NB4 (cell line): ENCODE data around the gene ERN2.

Experiments
- DNase-seq: peaks from one replicate; pipeline ENCODE4 v3.0.0; 2010; ENCODE audit warnings: low read depth
- H3K4me3 ChIP-seq: one replicate; pipeline ENCODE4 v1.5.1; 2011; ENCODE audit warnings: mild to moderate bottlenecking, low read depth, low read length, moderate library complexity
- MYC ChIP-seq: IDR thresholded peaks from 2 replicates; pipeline ENCODE4 v1.6.1; 2011; ENCODE audit warnings: low read depth, low read length
- POLR2A ChIP-seq: IDR thresholded peaks from 2 replicates; pipeline ENCODE4 v1.6.1; 2011; ENCODE audit warnings: mild to moderate bottlenecking; ENCODE audit not compliant: insufficient read length; ENCODE audit errors: extremely low read depth
- TF ChIP-seq, protein P1 (sequence below): IDR thresholded peaks from 2 replicates; pipeline ENCODE4 v1.6.1; 2011; ENCODE audit warnings: low read depth, low read length
- TF ChIP-seq, protein P2 (sequence below): IDR thresholded peaks from one replicate; pipeline ENCODE4 v1.5.1; 2012; ENCODE audit warnings: low read depth, low read length

Gene ERN2

DNA sequence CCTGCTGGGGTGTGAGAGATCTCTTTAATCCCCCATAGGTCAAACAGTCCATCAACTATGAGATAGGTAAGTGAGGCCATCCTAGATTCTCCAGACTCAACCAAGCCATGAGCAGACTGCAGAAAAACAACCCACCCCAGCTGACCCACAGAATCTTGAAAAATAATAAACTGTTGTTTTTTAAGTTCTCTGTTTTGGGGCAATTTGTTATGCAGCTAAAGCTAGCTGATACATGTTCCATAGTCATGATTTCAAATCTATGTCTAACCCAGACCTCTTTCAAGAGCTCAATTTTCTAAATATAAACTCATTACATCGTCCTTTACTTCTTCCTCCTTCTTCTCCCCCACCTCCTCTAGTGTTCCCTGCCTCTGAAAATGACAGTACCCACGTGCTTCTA, 10.1 kb downstream of the ERN2 start:
- no peak overlapping the region for H3K4me3 ChIP-seq
- TF ChIP-seq MYC (no peak), POLR2A (no peak)
- TF ChIP-seq, protein P1, sequence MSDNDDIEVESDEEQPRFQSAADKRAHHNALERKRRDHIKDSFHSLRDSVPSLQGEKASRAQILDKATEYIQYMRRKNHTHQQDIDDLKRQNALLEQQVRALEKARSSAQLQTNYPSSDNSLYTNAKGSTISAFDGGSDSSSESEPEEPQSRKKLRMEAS = no peak
- TF ChIP-seq, protein P2, sequence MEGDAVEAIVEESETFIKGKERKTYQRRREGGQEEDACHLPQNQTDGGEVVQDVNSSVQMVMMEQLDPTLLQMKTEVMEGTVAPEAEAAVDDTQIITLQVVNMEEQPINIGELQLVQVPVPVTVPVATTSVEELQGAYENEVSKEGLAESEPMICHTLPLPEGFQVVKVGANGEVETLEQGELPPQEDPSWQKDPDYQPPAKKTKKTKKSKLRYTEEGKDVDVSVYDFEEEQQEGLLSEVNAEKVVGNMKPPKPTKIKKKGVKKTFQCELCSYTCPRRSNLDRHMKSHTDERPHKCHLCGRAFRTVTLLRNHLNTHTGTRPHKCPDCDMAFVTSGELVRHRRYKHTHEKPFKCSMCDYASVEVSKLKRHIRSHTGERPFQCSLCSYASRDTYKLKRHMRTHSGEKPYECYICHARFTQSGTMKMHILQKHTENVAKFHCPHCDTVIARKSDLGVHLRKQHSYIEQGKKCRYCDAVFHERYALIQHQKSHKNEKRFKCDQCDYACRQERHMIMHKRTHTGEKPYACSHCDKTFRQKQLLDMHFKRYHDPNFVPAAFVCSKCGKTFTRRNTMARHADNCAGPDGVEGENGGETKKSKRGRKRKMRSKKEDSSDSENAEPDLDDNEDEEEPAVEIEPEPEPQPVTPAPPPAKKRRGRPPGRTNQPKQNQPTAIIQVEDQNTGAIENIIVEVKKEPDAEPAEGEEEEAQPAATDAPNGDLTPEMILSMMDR = no peak
- no peak for DNase-seq

DNA sequence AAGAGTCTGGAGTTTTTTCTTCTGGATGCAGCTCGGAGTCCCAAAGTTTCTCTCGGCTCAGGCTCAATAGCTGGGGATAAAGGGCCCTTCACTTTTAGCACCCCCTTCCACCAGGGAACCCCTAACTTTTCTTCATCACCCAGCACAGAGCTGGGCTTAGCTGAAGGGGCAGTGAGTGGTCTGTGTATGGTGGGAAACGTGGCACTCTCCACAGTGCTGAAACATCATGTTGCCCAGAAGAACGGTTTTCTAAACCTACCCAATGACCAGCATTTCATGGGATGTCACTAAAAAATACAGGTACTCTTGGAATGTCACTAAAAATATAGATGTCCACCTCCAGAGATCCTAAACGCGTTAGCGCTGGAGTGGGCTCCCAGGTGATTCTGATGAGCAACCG, 12.0 kb downstream of the ERN2 start:
- H3K4me3 ChIP-seq = no peak overlapping the region
- DNase-seq = no peak
- TF ChIP-seq, protein P1 = no peak
- no peak for TF ChIP-seq POLR2A
- TF ChIP-seq, protein P2 = no peak

DNA sequence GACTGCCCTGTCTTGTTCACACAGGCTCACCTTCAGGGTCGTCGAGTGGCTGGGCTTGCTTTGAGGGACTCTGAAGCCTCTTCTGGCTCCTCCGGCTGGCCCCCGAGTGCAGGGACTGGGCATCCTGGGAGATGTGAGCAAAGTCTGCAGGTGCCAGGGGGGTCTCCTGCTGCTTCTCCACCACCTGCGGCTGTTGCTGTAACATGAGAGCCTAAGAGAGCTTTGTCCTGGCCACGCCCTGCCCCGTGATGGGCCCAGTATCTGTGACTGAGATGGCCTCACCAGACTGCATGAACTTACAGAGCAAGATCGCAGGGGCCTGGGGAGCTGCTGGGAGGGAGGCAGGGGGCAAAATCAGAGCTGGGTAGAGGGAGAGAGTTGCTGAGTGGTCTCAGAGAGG, 12.5 kb downstream of the ERN2 start:
- H3K4me3 ChIP-seq = no peak overlapping the region
- TF ChIP-seq POLR2A (no peak), MYC (no peak)
- TF ChIP-seq, protein P1 = no peak
- TF ChIP-seq, protein P2 = no peak
- no peak for DNase-seq

DNA sequence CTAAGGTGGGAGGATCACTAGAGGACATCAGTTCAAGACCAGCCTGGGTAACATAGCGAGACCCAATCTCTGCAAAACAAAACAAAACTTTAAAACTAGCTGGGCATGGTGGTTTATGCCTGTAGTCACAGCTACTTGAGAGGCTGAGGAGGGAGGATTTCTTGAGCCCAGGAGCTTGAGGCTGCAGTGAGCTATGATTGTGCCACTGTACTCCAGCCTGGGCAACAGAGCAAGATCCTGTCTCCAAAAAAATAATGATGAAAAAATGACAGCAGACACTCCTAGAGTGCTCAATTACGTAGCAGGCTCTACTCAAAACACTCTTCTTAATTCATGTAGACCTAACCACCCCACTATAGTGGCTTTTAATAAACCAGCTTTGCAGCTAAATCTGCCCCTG, 12.9 kb downstream of the ERN2 start:
- DNase-seq = no peak
- H3K4me3 ChIP-seq = no peak overlapping the region
- TF ChIP-seq POLR2A = no peak
- TF ChIP-seq MYC = no peak
- TF ChIP-seq, protein P2 = no peak

DNA sequence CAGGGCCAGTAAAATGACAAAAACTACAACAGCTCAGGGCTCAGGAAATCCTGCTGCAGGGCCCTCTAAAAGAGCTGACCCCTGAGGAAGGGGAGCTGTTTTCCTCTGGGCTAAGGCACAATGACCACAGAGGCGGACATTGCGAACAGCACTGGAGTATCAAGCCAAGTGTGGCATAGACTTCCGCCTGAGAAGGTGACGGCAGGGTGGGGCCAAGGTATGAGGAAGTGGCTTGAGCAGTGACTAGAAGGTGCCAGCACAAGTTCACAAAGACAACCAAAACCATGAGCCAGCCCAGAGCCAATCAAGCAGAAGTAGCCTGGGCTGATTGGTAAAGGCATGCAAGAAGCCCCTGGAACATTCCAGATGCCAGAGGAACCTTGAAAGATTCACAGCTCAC, 13.9 kb downstream of the ERN2 start:
- DNase-seq = peak; percentile 34
- no peak overlapping the region for H3K4me3 ChIP-seq
- no peak for TF ChIP-seq MYC
- TF ChIP-seq, protein P1 = no peak
- no peak for TF ChIP-seq POLR2A
- TF ChIP-seq, protein P2 = no peak

DNA sequence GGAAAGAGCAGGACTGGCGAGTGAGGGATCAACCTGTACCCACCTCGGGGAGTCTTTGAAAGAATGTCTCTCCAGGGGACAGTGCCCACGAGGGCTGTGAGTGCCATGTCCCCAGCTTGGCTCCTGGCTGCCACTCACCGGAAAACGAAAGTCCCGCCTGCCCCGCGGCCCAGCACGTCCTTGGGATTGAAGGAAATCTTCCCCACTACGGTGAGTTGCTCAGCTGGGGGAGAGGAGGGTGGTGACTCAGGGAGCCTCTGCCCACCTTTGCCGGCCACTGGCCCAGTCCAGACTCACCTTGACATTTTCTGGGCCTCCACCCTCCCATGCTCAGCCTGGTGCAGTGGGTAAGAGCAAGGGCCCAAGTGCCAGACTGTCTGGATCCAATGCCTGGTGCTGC, 17.3 kb downstream of the ERN2 start:
- no peak overlapping the region for H3K4me3 ChIP-seq
- TF ChIP-seq, protein P2 = no peak
- TF ChIP-seq POLR2A = no peak
- TF ChIP-seq, protein P1 = no peak
- no peak for TF ChIP-seq MYC
- no peak for DNase-seq
